ENCODE results near the gene PMP22.

The PMP22 gene

GRCh38 chr17:15287538-15288267 is 22.6 kb upstream of the PMP22 start:
- Histone ChIP-seq H3K9me2 (ENCODE audit: low read depth, low read length) (no peaks in the 10 kb centered on the region), H3K79me2 (ENCODE audit: insufficient read depth, low read length) (no peaks in the 10 kb centered on the region), H3K27ac (ENCODE audit: low read depth, low read length, poor library complexity, severe bottlenecking) (no peak overlapping the region), H3K9ac (ENCODE audit: low read length) (no peak overlapping the region), H3K27me3 (ENCODE audit: insufficient read depth, low read length) (no peaks in the 10 kb centered on the region), H3K36me3 (ENCODE audit: insufficient read depth, low read length) (no peaks in the 10 kb centered on the region), H2AFZ (ENCODE audit: low read length) (no peak overlapping the region), H4K20me1 (ENCODE audit: insufficient read depth, low read length) (no peaks in the 10 kb centered on the region), H3K4me3 (ENCODE audit: low read depth, low read length, poor library complexity, severe bottlenecking) (no peak overlapping the region), H3F3A (ENCODE audit: insufficient read depth, low read length) (no peaks in the 10 kb centered on the region), H3K4me2 (ENCODE audit: low read length) (no peak overlapping the region), H3K4me1 (ENCODE audit: insufficient read depth, low read length, severe bottlenecking) (no peaks in the 10 kb centered on the region), H3K9me3 (ENCODE audit: low read length) (no peaks in the 10 kb centered on the region)
- TF ChIP-seq EZH2 (IDR thresholded peaks at IDR 0.05; ENCODE audit: borderline replicate concordance, low read length) (no peak), CTCF (IDR thresholded peaks at IDR 0.05; ENCODE audit: low read length) (no peak)

- H2AFZ ChIP-seq (ENCODE audit: low read length): no peak overlapping the region
Observed at GRCh38 chr17:15285466-15285865, 20.3 kb upstream of the PMP22 start.

GRCh38 chr17:15284537-15284936 is 19.4 kb upstream of the PMP22 start:
- H4K20me1 ChIP-seq (ENCODE audit: insufficient read depth, low read length): no peaks in the 10 kb centered on the region
- H3K4me1 ChIP-seq (ENCODE audit: insufficient read depth, low read length, severe bottlenecking): no peaks in the 10 kb centered on the region
- no peaks in the 10 kb centered on the region for H3K79me2 ChIP-seq (ENCODE audit: insufficient read depth, low read length)

More at GRCh38 chr17:15285466-15285865, 20.3 kb upstream of the PMP22 start:
- Histone ChIP-seq H3K4me3 (ENCODE audit: low read depth, low read length, poor library complexity, severe bottlenecking) (no peak overlapping the region), H3K9me3 (ENCODE audit: low read length) (no peaks in the 10 kb centered on the region), H3K27ac (ENCODE audit: low read depth, low read length, poor library complexity, severe bottlenecking) (no peak overlapping the region), H3K9ac (ENCODE audit: low read length) (no peak overlapping the region), H4K20me1 (ENCODE audit: insufficient read depth, low read length) (no peaks in the 10 kb centered on the region), H3K36me3 (ENCODE audit: insufficient read depth, low read length) (no peaks in the 10 kb centered on the region), H3K79me2 (ENCODE audit: insufficient read depth, low read length) (no peaks in the 10 kb centered on the region), H3K4me1 (ENCODE audit: insufficient read depth, low read length, severe bottlenecking) (no peaks in the 10 kb centered on the region), H3K4me2 (ENCODE audit: low read length) (no peak overlapping the region), H3F3A (ENCODE audit: insufficient read depth, low read length) (no peaks in the 10 kb centered on the region), H3K27me3 (ENCODE audit: insufficient read depth, low read length) (no peaks in the 10 kb centered on the region), H3K9me2 (ENCODE audit: low read depth, low read length) (no peaks in the 10 kb centered on the region)
- no peak for TF ChIP-seq CTCF (IDR thresholded peaks at IDR 0.05; ENCODE audit: low read length)
- TF ChIP-seq EZH2 (IDR thresholded peaks at IDR 0.05; ENCODE audit: borderline replicate concordance, low read length): no peak

More at GRCh38 chr17:15284537-15284936, 19.4 kb upstream of the PMP22 start:
- H2AFZ ChIP-seq (ENCODE audit: low read length): no peak overlapping the region
- no peak overlapping the region for H3K9ac ChIP-seq (ENCODE audit: low read length)
- H3K4me3 ChIP-seq (ENCODE audit: low read depth, low read length, poor library complexity, severe bottlenecking): no peak overlapping the region
- H3K27me3 ChIP-seq (ENCODE audit: insufficient read depth, low read length): no peaks in the 10 kb centered on the region
- no peaks in the 10 kb centered on the region for H3F3A ChIP-seq (ENCODE audit: insufficient read depth, low read length)
- H3K9me2 ChIP-seq (ENCODE audit: low read depth, low read length): no peaks in the 10 kb centered on the region
- H3K9me3 ChIP-seq (ENCODE audit: low read length): no peaks in the 10 kb centered on the region
- H3K36me3 ChIP-seq (ENCODE audit: insufficient read depth, low read length): no peaks in the 10 kb centered on the region
- no peak overlapping the region for H3K4me2 ChIP-seq (ENCODE audit: low read length)
- no peak overlapping the region for H3K27ac ChIP-seq (ENCODE audit: low read depth, low read length, poor library complexity, severe bottlenecking)
- no peak for TF ChIP-seq EZH2 (IDR thresholded peaks at IDR 0.05; ENCODE audit: borderline replicate concordance, low read length)
- TF ChIP-seq CTCF (IDR thresholded peaks at IDR 0.05; ENCODE audit: low read length): no peak

Measured in OCI-LY1 (cell line).